Fibroblast of the aortic adventitia (primary cell): Measurements from ENCODE around the gene TSPAN11. TPM values are rescaled to one million over a fixed set of nuclear protein-coding genes. Genes with fewer than 3 reads are reported as not detected.

Source experiments
- DNase-seq: peaks from one replicate; pipeline ENCODE4 v3.0.0-alpha.2; 2010; ENCODE audit warnings: low read depth
- H3K4me3 ChIP-seq: 2 replicates; pipeline ENCODE4 v1.5.1; 2011; ENCODE audit warnings: low read depth, mild to moderate bottlenecking, control low read depth, low read length, moderate library complexity
- total RNA-seq: library from RNA; depleted of rRNA; stranded (reverse); fragments of >200 nt; gene quantifications from 2 replicates; pipeline ENCODE4 v1.2.3, GENCODE V29; 2012; ENCODE audit warnings: low replicate concordance
- TF ChIP-seq, protein P1 (sequence below): IDR thresholded peaks from 2 replicates; pipeline ENCODE4 v1.5.1; 2011; ENCODE audit warnings: mild to moderate bottlenecking, low read length, control low read depth, inconsistent platforms; ENCODE audit not compliant: insufficient read depth

Gene TSPAN11
- total RNA-seq, 1 donor: 0.36 TPM

DNA sequence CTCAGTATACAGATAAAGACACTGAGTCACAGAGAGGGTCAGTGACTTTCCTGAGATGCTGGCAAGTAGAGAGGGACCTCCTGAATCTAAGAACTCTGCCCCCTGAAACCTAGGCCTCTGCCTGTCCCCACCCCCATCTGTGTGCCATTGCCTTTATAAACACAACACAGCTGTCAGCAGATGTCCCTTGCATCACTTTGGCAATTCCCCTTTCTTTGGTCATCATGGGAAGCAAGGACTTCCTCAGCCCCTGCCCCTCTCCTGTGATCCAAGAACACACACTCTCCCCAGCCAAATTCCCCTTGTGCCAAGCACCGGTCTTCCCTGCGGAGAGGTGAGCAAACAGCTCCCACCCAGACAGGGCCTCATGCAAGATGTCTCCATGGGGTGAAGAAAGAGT, 8.3 kb downstream of the TSPAN11 start:
- TF ChIP-seq, protein P1, sequence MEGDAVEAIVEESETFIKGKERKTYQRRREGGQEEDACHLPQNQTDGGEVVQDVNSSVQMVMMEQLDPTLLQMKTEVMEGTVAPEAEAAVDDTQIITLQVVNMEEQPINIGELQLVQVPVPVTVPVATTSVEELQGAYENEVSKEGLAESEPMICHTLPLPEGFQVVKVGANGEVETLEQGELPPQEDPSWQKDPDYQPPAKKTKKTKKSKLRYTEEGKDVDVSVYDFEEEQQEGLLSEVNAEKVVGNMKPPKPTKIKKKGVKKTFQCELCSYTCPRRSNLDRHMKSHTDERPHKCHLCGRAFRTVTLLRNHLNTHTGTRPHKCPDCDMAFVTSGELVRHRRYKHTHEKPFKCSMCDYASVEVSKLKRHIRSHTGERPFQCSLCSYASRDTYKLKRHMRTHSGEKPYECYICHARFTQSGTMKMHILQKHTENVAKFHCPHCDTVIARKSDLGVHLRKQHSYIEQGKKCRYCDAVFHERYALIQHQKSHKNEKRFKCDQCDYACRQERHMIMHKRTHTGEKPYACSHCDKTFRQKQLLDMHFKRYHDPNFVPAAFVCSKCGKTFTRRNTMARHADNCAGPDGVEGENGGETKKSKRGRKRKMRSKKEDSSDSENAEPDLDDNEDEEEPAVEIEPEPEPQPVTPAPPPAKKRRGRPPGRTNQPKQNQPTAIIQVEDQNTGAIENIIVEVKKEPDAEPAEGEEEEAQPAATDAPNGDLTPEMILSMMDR: no peak
- DNase-seq: no peak
- no peak overlapping the region for H3K4me3 ChIP-seq

DNA sequence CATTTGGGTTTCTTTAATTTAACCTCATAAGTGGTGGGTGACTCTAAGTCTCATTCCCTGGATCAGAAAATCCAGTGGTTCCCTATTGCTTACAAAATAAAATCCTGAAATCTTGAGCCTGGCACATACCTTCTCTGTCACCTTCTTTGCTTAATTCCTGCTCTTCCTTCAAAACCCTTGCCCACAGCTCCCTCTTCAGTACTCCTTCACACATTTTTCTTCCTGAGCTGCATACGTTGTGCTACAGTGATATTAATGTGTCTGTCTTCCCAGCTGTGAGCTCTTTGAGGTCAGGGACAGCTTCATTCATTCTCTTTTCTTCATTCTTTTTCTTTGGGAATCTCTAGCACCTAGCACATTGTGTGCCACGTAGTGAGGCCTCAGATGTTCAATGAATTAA, 9.5 kb downstream of the TSPAN11 start:
- H3K4me3 ChIP-seq: no peak overlapping the region
- TF ChIP-seq, protein P1: no peak
- DNase-seq: no peak

DNA sequence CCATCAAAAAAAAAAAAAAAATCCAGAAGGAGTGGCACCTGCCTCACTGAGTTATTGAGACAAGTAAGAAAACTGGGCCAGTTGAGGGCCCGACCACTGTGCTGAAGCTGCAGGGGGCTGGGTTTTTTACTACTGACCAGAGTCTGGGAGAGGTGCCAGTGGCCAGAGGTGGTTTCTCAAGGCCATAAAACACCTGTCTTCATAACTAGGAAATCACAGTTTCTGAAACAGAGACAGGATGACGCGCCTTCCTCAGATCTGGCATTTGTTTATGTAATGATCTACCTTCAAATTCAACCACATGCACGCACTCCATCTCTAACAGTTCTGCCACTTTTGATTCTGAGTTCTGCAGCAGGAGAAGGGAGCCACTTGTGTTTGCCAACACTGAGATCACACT, 12.7 kb downstream of the TSPAN11 start:
- DNase-seq: no peak
- TF ChIP-seq, protein P1: no peak

DNA sequence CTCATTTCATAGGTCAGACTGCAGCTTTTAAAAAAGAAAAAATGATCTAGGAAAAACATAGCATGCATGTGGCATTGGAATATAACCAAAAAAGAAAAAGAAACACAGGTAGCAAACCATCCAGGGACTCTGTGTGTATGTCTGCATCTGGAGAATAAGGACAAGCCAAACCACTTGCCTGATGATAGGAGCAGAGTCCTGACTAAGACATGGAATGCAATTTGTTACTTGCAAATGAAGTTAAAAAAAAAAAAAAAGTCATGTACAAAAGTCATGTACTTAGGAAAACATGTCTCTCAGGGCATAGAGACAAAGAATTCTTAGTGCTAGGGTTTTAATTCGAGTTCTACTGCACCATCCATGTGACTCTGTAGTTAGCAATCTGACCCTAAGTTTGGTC, 15.9 kb downstream of the TSPAN11 start:
- no peak overlapping the region for H3K4me3 ChIP-seq
- TF ChIP-seq, protein P1: no peak
- no peak for DNase-seq

More for the DNA sequence above, 12.7 kb downstream of the TSPAN11 start:
- H3K4me3 ChIP-seq: no peak overlapping the region

DNA sequence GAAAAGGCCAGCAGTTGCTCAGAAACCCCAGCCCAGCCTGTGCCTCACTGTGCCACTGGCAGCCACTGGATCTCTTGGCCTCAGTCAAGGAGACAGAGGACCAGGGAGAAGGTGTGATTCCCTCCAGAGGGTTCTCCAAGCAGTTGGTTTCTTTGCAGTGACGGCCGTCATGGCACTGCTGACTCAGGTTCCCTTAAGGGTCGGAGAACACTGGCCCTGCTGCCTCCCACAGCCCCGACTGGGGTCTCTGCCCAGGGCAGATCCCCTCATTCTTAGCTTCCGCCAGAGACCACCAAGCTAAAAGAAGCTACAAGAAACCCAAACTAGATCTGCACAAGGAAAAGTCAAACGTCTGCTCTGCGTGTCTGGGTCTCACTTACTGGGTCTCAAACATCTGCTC, 16.4 kb downstream of the TSPAN11 start:
- no peak for DNase-seq
- no peak overlapping the region for H3K4me3 ChIP-seq
- TF ChIP-seq, protein P1: no peak

DNA sequence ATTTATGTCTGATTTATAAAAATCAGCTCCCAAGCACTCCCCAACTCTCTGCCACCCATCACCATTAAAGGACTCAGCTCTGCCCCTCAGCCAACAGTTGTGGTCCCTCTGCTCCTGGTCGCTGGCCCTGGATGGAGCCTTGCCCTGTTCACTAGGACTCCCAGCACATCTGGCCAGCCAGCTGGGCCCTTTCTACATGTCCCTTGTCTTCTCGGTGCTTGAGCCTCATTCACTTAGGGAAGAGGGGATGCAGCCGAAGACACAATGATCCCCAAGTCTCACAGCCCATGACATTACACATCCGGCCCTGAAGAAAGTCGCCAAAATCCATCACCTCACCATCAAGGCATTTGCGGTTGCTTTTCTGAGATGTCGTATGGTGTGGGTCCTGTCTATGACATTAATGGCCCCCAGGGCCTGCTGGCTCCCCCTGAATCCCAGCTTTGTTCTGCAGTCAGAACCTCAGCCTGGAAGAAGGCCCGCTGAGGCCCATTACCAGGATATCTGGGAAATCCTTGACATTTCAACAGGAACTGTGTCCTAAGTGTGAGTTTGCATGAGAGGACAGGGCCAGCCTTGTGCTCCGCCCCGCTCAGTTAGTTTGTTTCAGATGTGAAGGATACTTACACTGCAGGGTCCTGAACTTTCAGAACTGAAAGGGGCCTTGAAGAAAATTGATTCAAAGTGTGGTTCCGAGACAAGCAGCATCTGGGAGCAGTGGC, 19.1 kb downstream of the TSPAN11 start:
- H3K4me3 ChIP-seq: no peak overlapping the region
- TF ChIP-seq, protein P1: no peak
- DNase-seq: no peak

DNA sequence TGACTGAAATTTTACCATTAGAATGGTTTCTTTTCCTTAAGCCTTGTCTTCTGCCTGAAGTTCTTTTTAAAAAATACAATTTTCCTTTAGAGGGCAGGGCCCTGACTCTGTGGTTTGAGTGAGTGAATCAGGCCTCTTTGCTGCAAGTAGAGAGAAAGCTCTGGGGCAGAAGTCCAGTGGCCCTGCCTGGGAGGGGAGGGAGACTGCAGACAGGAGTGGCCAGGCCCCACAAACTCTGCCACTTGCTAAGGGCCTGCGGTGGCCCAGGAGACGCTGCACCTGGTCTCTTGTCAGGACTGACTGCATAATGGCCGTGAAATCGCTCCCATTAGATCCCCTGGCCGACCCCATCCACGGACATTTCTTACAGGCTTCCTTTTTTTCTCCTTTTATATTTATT, 25.5 kb downstream of the TSPAN11 start:
- TF ChIP-seq, protein P1: no peak
- no peak for DNase-seq

More for the DNA sequence above, 25.5 kb downstream of the TSPAN11 start:
- H3K4me3 ChIP-seq: no peak overlapping the region
